EL (cell line): Measurements from ENCODE around the gene ERMARD.
"Not testable (repeated sequence)": the region's sequence is repeated elsewhere in the genome, so short reads cannot be mapped to it uniquely, and the experiment has no call there.

Experiments used
- DNase-seq: peaks from one replicate; pipeline ENCODE4 v3.0.0-alpha.2; 2016

ERMARD gene

DNA sequence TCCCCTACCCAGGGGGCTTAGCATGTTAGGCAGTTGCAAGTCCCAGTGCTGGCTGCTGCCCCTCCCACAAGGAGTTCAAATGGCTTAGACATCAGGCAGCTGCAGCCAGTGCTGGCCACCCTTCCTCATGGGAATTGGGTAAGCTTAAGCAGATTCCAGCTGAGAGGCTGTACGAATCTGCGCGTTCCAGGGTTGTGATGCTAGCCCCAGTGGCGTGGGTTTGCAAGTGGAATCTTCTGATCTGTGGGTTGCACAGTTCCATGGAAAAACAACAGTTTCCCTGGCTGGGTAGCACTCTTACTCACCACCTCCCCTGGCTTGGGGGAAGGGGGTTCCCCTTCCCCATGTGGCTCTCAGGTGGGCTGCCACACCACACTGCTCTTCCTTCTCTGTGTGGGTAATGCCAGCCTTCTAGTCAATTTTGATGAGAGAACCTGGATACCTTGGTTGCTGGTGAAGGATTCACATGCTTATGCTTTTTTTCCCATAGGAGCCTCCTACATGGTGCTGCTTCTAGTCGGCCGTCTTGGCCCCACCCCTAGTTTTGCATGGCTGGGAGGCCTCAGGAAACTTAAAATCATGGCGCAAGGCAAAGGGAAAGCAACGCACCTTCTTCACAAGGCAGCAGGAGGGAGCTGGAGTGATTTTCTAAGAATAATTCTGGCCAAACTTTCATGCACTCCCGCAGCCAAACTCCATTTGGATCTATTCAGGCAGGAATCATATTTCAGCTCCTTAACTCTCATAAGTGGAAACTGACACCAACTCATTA is 13.0 kb upstream of the ERMARD start:
- no peak for DNase-seq

DNA sequence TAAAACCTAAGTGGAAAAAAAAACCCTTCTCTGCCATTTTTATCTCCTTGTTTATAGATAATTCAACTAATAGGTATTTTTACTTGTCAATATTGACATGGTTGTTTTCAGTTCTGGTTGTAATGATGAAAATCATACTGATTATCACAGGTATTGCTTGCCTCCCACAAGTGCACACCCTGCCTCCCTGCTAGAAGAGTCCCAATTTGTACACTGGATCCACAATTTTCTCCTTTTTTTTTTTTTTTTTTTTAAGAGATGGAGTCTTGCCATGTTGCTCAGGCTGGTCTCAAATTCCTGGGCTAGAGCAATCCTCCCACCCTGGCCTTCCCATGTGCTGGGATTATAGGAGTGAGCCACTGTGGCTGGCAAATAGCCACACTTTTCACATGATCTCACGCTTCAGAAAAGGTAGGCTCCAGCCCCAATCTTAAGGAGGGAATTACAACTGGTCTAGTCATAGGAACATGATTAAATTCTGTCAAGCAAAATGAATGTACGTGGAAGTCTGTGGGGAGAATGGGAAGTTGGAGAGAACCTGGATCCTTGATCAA is 12.4 kb upstream of the ERMARD start:
- DNase-seq = no peak

DNA sequence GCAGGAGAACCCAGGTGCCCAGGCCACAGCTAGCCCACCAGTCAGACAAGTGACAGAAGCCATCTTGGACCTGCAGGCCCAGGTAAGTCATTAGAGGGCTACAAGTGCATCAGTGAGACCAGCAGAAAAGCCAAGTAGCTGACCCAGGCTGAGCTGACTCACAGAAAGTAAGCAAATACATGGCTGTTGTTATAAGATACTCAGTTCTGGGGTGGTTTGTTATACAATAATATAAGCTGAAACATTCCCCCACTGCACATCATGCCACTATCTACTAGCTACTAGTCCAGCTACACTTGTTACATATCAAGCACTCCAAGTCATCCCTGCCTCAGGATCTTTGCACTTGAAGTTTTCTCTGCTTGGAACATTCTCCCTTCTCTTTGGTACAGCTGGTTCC is 10.1 kb upstream of the ERMARD start:
- no peak for DNase-seq

DNA sequence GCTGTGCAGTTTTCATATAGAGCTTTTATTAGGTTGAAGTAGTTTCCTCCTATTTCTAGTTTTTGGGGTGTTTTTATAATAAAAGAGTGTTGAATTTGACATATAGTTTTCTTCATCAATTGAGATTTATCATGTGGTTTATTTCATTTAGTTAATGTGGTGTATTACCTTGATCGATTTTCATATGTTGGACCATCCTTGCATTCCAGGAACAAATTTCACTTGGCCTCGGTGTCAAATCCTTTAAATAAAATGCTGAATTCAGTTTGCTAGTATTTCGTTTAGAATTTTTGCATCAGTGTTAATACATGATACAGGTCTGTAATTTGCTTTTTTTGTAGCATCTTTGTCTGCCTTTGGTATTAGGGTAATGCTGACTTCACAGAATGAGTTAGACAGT is 6.0 kb upstream of the ERMARD start:
- no peak for DNase-seq

DNA sequence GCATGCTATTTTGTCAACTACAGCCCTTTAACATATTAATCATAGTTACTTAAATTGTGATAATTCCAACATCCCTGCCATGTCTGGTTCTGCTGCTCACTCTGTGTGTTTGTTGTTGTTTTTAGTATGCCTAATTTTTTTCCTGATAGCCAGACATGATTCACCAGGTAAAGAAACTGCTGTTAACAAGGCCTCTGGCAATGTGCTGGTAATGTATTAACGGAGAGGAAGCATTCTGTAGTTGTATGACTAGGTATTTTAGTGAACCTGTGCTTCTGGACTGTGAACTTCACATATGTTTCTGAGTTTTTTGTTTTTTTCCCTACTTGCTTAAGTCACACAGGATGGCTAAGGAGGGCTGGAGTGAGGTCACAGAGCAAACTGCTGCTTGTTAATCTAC is 4.9 kb upstream of the ERMARD start:
- DNase-seq = no peak

DNA sequence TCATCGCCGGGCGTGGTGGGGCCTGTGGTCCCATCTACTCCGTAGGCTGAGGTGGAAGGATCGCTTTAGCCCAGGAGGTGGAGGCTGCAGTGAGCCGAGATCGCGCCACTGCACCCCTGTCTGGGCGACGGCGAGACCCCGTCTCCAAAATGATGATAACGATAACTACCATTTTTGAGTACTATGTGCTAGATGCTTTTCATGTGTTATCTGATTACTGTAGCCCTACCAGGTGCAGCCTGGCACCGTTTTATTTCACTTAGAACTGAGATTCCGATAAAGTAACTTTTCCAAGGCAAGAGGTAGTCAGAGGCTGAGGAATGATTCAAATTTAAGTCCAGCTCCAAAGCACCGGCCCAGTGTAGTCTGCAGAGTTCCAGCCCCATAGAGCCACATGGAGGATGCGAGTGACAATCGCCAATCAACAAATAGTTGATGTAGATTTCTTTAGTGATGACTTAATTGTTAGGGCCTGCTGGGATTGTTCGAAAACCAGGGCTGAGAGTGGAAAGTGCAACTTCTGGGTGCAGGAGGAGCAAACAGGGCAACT is 727 bp downstream of the ERMARD start:
- DNase-seq = peak; percentile 14

DNA sequence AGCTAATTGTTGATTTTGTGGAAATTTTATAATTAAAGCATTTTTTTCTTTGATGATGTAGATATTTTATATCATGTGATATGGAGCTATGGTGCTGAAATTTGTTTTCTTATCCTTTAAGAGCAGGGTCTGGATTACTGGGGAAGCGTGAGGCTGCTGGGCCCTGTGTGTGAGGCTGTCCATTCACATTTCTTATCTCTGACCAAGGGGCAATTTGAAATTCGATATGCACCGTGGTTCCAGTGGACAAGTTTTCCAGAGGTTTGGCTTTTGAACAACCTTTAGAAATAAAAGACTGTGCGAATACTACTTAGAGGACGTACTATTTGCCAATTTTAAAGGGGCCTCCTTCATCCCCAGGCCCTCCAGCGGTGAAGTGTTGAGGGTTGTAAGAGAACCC is 3.7 kb downstream of the ERMARD start:
- DNase-seq = no peak

DNA sequence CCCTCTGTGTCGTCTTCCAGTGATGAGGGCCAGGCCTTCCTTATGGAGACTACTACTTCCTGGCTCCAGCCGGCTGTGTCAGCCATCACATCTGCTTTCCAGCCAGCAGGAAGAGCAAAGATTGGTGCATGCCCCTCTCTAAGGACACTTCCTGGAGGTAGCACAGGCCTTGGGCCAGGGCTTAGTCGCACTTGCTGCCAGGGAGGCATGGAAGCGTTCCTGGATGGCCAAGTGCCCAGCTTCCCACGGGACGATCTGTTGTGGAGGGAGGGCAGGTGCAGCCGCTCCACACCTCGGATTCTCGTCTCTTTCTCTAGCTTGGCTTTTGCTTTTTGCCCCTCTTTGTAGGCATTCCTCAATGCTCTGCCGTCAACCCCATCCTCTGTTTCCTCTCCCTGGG is 11.9 kb downstream of the ERMARD start:
- DNase-seq = no peak

DNA sequence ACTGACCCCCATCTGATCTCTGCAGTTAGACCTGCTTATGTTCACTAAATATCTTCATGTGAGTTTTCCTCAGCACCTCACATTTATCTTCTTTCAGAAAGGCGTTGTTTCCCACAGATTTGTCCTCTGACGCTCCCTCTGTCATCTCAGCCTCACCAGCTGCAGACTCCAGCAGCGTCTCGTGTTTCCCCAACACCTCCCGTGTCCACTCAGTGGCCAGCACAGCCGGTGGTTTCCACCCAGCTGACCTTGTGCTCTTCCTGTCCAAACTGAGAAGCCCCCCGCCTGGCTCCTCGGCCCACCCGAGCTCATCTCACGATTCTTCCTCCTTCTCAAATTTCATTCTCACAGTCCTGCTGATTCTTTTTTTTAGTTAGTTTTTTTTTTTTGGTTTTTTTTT is 12.5 kb downstream of the ERMARD start:
- DNase-seq = no peak

DNA sequence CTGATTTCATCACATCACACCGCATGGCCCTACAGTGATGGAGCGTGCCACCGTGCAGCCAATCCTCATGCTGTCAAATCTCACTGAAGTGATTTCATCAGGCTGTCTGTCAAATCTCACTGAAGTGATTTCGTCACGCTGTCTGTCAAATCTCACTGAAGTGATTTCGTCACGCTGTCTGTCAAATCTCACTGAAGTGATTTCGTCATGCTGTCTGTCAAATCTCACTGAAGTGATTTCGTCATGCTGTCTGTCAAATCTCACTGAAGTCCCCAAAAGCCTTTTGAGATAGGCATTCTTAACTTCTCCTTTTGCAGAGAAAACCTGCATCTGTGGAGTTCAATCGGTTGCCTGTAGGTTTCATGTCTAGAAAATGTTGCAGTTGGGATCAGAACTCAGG is 14.4 kb downstream of the ERMARD start:
- DNase-seq = not testable (repeated sequence)

DNA sequence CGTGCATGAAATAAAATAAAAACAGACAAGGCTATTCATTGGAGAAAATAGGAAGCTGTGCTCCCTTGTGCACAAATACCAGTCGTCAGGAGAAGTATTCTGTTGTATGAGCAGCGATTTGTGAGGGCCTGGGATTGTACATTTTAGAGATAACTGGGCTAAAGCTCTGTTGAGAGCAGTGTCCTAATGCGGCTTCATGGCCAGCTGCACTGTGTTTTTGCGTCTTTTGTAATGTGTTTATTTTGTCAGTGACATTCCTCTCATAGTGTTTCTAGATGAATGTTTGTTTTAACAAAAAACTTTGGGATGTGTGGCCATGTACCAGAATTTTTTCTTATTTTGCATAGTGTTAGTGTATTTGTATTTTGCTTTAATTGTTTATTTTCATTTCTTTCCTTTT is 14.8 kb downstream of the ERMARD start:
- no peak for DNase-seq

DNA sequence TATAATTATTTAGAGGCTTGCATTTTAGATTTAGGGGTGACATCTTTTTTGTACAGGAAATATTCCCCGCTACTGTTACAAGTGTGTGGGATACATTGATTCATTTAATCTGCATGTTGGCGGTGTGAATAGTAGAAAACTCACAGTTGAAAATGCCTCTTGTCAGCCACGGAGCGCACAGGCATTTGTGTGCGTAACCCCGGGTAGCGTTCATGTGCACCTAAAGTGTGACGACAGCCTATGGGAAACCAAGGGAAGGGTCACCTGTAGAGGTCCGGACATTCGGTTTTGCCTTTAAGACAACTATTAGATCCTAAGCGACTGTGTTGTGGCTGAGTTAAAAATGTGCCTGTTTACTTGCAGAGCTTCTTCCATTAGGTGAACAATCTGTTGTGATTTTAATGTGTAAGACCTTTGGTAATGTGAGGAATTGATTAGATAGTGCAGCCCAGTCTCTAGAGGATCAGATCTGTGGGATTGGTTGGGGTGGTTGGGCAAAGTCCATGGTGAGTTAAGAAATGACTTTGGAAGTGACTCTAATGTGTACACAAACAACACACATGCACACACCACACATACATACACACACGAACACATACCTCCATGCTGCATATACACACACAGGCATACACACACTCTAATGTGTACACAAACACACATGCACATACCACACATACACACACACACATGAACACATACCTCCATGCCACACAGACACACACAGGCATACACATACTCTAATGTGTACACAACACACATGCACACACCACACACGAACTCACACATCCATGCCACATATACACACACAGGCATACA is 15.7 kb downstream of the ERMARD start:
- DNase-seq = no peak

DNA sequence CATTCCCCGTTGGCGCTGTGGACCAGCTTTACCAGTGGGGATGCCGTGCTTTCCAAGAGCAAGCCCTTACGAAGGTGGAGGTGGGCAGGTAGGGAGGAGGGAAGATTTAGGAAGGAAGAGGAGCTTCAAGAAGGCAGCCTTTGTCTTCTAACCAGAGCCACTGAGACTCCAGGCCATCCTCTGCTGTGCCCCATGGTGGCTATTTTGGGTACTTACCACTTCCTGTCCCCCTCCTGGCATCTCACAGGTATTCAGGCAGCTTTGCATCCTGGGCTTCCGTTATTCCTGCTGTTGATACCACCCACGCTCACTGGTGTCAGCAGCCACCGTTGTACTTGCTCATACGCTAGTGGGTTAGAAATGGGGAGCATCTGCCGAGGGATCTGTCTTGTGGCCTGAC is 22.9 kb downstream of the ERMARD start:
- no peak for DNase-seq

DNA sequence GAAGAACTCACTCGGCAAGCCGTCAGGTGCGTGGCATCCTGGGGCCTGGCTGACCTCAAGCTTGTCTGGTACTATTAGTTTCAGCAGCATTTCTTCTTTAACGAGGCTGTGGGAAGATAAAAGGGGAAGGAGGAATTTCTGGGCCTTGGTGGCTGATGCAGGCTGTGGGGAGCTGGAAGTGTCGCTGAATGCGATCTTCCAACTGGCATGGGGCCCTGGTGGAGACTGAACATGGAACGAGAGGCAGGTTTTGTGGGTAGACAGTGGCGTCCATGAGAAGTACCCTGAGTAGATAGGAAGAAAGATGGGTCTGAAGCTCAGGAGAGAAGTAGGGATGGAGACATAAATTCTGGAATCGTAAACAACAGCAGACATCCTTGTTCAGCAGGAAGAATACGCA is 23.9 kb downstream of the ERMARD start:
- DNase-seq = no peak

DNA sequence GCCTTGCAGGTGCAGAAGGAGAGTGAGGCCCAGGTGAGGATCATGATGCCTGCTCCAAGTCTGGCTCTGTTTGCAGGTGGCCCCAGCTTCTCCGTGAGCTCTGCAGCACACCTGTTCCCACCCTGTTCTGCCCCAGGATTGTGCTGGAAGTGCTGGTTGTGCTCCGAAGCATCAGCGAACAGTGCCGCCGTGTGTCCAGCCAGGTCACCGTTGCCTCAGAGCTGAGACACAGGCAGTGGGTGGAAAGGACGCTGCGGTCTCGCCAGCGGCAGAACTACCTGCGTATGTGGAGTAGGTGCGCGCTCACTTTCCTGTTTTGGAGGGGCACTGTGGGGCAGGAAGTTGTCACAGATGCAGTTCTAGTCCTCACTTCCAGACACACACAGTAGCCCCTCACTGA is 25.0 kb downstream of the ERMARD start:
- DNase-seq = no peak

DNA sequence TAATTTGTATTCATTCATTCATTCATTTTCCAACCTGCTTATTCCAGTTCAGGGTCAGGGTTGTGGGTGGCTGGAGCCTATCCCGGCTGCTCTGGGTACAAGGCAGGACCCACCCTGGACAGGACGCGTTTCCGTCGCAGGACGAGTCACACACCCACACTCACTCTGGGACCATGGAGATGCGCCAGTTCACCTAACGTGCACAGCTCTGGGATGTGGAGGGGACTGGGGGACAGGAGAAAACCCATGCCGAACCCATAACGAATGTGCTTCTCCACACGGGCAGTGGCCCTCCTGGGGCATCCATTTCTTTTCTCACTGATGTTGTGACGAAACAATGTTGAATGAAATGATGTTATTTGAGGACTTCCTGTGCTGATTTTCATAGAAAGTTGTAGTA is 26.5 kb downstream of the ERMARD start:
- DNase-seq = no peak

DNA sequence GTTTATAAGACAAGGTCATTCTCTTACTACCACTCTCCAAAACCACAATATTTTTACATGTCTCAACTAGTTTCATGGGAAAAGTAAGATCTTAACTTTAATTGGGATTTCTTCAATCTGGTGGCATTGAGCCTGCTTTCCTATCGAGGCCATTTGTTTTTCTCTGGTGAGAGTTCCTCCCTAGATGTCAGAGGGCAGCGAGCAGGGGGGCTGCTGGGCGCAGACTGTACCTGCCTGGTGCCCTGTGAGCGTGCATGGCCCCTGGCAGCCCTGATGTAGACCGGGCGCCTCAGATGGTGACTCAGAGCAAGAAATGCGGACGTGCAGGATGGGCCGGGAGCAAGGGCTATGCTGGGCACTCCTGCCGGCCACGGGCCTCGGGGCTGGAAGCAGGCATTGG is 27.2 kb downstream of the ERMARD start:
- no peak for DNase-seq

DNA sequence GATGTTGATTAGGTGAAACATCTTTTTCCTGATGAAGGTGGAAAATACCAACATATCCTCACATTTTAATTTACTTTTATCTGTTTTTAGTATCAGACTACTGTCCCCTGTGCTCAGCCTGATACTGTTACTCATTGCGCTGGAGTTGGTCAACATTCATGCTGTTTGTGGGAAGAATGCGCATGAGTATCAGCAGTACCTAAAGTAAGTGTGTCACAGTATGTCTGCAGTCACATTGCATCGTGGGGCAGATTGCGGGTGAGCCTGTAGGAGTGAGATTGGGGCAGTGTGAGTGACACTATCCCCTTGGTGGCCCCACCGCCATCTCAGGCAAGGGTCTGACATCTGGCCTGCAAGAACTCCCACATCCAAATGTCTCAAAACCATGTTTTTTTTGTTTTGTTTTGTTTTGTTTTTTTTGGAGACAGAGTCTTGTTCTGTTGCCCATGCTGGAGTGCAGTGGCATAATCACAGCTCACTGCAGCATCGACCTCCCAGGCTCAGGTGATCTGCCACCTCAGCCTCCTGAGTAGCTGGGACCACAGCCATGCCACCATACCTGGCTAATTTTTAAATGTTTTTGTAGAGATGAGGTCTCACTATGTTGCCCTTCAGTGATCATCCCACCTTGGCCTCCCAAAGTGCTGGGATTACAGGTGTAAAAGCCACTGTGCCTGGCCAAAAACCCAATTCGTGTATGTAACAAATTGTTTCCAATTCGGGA is 27.8 kb downstream of the ERMARD start:
- no peak for DNase-seq

DNA sequence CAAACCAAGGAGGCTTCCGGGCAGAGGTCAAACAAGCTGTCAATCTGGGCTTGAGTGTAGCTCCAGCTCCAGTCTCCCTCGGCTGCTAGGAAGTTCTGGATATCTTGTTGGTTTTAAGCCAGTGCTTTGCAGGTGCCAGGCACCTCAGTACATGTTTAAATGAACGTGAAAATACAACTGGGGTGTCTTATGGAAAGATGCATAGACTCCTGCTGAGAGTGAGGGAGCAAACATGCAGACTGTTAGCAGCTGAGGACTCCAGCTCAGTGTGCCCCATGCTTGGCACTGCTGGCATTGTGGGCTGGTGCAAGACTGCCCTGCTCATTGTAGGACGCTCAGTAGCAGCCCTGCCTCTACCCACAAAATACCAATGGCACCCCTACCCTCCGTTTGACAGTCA is 28.5 kb downstream of the ERMARD start:
- no peak for DNase-seq

DNA sequence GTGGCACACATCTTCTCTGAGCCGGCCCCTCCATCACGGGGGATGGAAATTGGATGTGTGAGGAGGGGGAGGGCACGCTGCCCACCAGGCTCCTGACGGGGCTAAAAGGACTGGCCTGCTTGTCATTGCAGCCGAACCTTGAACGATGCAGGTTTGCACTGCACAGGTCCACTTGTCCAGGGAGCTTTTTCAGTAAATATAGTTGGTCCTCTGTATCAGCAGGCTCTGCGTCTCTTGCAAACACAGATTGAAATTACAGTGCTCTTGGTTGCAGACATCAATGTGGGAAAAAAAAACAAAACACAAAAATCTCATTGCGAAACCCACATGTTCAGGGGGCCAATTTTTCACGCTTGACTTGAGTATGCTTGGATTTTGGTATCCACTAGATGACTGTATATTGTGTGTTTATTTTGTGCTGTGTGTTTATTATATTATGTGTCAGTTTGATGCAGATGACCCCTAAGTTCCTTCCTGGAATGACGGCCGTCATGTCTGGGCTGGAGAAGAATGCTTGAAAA is 29.2 kb downstream of the ERMARD start:
- DNase-seq = peak; percentile 20

DNA sequence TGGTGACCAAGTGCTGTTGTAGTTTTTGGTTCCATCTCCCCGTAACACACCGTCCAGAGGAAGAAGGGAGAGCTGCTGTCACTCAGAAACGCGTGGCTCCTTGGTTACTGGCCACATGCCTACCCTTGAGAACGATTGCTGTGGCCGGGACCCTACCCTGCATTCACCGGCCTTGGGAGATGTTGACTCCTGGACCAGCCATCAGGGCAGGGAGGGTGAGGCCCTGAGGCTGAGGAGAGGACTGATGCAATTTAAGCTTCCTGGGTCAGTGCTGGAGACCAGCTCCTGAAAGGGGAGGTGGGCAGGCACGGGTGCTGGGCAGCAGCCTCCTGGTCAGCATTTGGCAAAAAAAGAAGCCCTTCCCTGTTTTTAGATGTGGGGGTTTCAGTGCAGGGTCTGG is 31.5 kb downstream of the ERMARD start:
- DNase-seq = no peak

DNA sequence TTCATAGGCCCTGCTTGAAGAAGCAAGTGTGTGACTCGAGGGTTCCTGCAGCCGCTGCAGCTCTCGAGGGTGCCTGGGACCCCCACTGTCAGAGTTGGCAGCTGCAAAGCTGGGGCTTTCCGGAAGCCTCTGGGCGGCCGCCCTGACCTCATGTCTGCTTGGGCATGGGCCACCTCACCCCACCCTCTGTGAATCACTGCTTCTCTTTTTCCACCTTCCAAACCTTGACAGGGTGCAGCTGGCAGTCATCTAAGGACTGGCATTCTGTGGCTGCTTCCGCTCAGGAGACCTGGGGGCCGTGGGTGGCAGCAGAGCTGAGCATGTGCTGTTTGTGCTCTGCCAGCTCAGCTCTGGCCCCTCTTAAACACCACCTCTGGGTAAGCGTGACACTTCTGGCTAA is 32.0 kb downstream of the ERMARD start:
- no peak for DNase-seq
